DMS 273 treated with DMSO at 0.1 percent for 48 hours (cell line): ENCODE data around the gene VPS52.

Source experiments
- DNase-seq: peaks from one replicate; lab custom pipeline; 2025; lab: John Stamatoyannopoulos, UW

The VPS52 gene, protein sequence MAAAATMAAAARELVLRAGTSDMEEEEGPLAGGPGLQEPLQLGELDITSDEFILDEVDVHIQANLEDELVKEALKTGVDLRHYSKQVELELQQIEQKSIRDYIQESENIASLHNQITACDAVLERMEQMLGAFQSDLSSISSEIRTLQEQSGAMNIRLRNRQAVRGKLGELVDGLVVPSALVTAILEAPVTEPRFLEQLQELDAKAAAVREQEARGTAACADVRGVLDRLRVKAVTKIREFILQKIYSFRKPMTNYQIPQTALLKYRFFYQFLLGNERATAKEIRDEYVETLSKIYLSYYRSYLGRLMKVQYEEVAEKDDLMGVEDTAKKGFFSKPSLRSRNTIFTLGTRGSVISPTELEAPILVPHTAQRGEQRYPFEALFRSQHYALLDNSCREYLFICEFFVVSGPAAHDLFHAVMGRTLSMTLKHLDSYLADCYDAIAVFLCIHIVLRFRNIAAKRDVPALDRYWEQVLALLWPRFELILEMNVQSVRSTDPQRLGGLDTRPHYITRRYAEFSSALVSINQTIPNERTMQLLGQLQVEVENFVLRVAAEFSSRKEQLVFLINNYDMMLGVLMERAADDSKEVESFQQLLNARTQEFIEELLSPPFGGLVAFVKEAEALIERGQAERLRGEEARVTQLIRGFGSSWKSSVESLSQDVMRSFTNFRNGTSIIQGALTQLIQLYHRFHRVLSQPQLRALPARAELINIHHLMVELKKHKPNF

DNA sequence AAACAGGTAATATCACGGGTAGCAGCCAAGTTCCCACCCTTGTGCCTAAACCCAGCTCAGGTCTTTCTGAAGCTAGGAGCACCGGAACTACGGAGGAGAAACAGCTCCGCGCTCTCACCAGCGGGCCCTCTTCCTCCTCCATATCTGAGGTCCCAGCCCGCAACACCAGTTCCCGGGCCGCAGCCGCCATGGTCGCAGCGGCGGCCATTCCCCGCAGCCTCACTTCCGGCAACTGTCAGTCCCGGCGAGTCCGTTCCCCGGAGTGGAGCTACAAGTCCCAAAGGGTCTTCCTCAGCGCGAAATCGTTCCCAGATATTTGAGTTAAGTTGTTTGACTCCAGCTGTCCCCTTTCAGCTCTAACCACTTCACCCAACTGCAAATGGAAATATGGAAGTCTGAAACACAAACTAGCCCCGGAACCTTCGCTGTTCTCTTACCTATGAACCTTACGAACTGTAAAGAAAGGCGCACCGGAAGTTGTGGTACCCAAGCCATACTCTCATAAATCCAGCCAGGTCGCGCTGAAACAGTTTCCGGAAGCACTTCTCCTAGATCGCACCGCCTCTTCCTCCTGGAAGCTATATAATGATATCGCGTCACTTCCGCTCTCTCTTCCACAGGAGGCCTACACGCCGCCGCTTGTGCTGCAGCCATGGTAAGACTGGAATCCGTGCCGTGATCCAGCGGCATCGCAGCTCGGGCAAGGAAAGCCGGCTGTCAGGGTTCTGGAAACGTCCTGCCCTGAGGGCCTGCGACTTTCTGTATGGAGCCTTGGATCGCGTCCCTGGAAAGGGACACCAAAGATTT lies at the start of gene VPS52, which contains the start of gene RPS18:
TSS of gene VPS52 (minus strand) at position 409 of the 807 bp plus-strand sequence. CDS start at position 208, 201 bp downstream.
TSS of gene RPS18 (plus strand) at position 608 of the 807 bp plus-strand sequence. CDS start at position 653, 45 bp downstream.
- DNase-seq = peak; percentile 96

DNA sequence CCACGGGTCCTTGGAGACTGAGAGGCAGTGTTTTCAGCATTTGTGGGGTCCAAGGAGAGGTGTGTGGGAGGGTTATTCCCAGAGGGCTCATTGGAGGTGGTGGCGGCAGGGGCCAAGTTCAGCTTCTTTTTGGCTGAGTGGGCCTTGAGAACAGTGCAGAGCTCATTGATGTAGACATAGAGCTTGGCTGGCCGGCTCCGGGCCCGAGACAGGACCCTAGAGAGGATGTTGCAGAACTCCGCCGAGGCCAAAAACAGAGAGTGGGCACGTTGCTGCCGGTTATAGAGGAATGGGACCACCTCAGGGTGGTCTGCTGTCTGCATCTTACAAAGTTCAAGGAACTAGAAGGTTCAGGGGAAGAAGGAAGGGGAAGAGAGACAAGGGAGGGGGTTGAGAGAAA lies 49.6 kb upstream of the VPS52 start:
- DNase-seq = no peak

DNA sequence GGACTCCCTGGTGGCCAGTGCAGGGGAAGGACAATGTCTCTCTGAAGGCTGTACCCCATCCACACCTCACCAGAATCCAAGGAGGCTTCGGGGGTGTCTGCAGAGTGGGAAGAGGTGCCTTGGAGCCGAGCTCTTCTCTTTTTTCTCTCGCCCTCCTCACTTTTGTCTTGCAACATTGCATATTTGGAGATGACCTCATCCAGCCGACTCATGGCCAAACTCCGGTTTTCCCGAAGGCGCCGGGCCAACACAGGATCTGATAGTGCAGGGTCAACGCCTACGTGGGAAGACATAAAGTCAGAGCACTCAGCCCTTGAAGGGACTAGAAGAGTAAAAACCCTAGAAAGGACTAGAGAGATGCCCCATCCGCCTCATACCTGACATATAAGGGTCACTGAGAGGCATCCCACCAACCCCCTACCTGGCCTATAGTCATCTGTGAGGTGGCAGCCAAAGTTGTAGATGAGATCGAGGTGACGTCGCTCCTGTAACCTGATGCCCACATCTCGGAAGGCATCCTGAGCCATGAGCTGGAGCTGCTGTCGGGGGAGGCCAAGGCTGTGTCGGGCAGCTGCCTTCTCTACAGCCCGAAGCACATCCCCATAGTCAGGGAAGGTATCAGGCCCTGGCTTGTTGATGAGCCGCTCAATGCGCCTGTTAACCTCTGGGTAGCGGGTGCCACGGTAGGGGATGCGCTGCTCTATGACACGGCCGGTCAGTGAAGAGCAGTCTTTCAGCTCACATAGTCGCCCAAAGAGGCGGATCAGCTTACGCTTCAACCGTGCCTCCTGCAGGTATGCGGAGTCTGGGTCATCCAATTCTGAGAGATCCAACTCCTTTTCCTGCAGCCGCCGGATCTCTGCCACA lies 48.9 kb upstream of the VPS52 start:
- DNase-seq = no peak

GRCh38 chr6:33319939-33320314 lies 48.3 kb upstream of the VPS52 start:
- DNase-seq = no peak

DNA sequence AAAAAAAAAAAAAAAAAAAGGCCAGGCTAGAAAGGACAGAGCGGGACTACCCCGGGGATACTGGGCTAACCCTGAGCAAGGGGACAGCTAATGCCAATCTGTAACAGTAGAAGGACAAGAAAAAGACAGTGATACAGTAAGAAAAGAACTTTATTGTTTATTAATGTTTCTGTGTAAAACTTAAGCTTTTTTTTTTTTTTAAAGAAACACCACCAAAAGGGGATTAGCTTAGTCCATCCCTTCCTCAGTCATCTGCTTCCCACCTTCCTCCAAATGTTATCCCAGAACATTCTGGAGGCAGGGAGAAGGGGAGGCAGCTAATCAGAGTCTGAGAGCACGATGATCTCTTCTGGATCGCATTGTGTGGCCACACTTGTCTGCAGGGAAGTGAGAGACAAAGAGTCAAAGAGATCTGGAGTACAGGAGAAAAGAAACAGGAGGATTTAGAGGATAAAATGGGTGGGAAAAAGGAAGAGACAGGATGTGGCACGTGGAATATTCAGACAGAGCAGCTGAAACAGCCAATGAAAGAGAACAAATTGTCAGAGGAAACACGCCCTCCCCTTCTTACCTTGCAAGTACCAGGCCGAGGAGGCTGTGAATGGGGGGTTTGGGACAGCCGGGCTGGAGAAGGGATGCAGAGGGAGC lies 46.9 kb upstream of the VPS52 start:
- DNase-seq = no peak

- peak; percentile 97 for DNase-seq
Observed at GRCh38 chr6:33317669-33318425, 46.2 kb upstream of the VPS52 start, which contains the start of gene ZBTB22. TSS of gene ZBTB22 (minus strand) at chr6:33317744. CDS start at chr6:33316916, 828 bp downstream.

- no peak for DNase-seq
Observed at GRCh38 chr6:33317419-33317668, 45.7 kb upstream of the VPS52 start.

GRCh38 chr6:33316603-33317418 lies 45.1 kb upstream of the VPS52 start:
- DNase-seq = no peak

- DNase-seq = no peak
Observed at GRCh38 chr6:33315793-33316602, 44.3 kb upstream of the VPS52 start.

DNA sequence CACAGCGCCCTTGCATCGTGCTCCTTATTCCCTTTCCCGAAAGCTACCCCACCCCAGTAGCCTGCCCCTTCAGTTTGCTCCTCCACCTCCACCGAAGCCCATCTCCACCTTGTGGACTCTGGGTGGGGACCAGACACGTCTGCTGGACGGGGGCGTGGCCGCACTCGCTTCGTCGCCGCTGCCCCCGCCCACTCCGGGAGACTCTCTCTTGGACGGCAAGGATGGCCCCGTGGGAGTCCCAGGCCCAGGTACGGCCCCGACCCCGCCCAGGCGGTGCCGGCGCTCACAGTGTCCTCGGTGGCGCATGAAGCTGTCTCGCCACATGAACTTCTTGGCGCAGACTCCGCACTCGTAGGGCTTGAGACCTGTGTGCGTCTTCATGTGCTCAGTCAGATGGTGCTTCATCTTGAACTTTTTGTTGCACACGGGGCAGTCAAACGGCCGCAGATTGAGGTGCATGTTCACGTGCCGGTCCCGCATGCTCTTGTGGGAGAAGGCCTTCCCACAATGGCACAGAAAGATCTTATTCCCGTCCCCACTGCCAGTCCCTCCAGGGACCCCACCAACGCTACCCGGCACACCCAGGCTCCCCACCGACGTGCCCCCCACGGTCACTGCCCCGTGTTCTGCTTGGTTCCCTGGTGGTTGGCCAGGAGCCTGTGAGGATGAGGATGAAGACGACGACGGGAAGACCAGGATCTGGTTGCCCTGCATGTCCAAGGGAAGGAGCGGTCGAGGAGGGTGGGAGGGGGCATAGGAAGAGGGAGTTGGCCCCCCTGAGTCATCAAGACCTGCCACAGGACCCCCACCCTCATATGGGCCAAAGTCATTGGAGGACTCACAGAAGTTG lies 43.5 kb upstream of the VPS52 start:
- DNase-seq = no peak

DNA sequence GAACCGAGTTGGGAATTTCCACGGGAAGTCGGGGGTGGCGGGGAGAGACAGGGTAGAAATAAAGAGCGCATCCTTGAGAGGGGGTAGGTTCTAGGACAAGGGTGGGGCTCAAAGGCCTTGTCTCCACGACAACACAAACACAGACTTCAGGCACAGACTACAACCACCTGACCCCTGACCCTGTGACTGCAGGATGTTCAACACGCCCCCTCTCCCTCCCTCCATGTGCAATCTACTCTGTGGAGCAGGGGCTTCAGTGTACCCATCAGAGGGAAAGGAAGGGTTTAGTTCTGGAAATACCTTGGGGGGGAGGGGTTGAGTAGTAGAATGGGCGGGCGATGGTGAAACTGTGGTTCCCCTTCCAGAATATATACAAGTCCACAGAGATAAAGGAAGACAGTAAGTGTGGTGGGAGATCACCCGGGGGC lies 42.9 kb upstream of the VPS52 start:
- no peak for DNase-seq

DNA sequence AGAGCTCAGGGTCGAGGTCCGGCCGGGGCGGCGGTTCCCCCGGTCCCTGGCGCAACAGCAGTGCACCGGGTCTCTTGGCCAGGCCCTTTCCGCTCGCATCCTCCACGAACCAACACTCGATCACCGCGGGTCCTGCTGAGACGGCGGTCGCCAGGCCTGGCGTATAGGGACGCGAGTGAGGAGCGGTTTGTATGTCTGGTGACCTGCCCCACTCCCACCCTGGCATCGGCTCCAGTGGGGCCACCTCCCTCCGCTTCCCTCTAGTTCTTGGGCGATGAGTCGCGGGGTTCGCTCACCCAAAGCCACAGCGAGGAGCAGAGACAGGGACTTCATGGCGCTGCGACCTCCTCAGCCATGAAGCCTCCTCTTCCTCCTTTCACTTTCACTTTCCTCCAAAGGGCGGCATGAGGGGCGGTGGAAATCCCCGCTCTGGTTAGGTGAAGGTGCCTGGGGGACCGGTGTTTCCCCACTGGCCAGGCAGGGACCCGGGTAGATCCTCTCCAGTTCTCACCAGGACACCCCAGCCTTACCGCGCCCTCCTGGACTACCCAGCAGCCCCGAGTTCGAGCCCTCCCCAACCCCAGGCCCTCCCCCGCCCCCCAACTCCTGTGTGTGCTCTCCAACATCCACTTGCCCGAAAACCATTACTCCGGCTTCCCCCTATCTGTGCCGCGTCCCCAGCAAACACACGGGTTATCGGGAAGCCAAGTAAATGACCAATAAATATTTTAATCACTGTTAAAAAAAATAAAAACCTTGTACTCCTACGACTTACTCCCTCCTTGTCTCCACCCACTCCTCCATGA lies 42.2 kb upstream of the VPS52 start, which contains the start of gene TAPBP:
TSS of gene TAPBP (minus strand) at position 370 of the 806 bp plus-strand sequence. CDS start at position 333, 37 bp downstream.
- DNase-seq = no peak

DNA sequence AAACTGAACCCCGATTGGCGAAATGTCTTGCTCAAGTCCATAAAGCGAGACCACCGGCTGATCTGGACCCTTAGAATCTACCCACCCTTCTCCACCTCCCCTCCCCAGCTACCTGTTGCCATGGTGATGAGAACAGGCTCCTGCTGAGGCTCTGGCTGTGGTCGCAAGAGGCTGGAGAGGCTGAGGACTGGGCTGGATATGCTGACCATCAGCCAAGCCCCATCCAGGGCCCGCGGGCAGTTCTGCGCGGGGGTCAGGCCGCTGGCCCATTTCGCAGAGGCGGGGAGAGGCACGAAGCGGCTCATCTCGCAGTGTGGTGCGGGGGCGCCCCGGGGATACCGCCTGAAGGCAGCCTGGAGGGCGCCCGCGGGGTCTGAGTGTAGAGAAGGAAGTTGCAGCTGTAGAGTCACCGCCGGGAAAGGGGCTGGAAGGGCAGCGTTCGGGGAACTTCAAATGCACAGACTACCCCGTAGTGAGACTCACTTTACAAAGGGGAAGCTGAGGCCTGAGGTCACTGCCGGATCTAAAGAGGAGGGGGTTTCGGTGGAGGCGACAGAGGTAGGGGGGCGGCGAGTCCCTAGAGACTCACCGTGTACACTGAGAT lies 41.5 kb upstream of the VPS52 start:
- DNase-seq = no peak

GRCh38 chr6:33312361-33313104 lies 40.9 kb upstream of the VPS52 start:
- DNase-seq = no peak

- DNase-seq = no peak
Observed at GRCh38 chr6:33306356-33306755, 34.7 kb upstream of the VPS52 start.
